A673 (cell line): Measurements from ENCODE around the gene BBX. TPM values are rescaled to one million over a fixed set of nuclear protein-coding genes. Genes with fewer than 3 reads are reported as not detected.
"Not testable (repeated sequence)": the region's sequence is repeated elsewhere in the genome, so short reads cannot be mapped to it uniquely, and the experiment has no call there.

Source experiments
- BruUV-seq: library from RNA; stranded (reverse); fragments of 400-500 nt; replicated peaks from 2 replicates; lab custom pipeline; 2021; lab: Mats Ljungman, UMichigan
- CTCF ChIA-PET: fragments of 300-600 bp; sonication (Branson Sonifier 250); formaldehyde crosslinking; loops from one replicate; lab custom pipeline; 2022; ENCODE audit warnings: antibody characterized with exemption; lab: Charles Lee
- POLR2A ChIA-PET: fragments of 300-600 bp; sonication (Branson Sonifier 250); formaldehyde crosslinking; loops from one replicate; lab custom pipeline; 2022; ENCODE audit warnings: antibody characterized with exemption; ENCODE audit not compliant: low non-redundant PET; lab: Charles Lee
- DNase-seq: peaks from one replicate; pipeline ENCODE4 v3.0.0-alpha.2; 2015; ENCODE audit warnings: low spot score
- H3K27ac ChIP-seq: fragments of 200-600 bp; sonication (generic); 2 replicates; pipeline ENCODE4 v1.5.1; 2016; ENCODE audit warnings: mixed run types, low read depth, mild to moderate bottlenecking, mixed read lengths, antibody characterized with exemption, low read length; ENCODE audit not compliant: poor library complexity, severe bottlenecking
- H3K27me3 ChIP-seq: fragments of 200-600 bp; sonication (generic); replicated peaks from 2 replicates; pipeline ENCODE4 v1.6.1; 2017; ENCODE audit warnings: mixed run types, low read depth, mild to moderate bottlenecking, mixed read lengths, antibody characterized with exemption, low read length; ENCODE audit not compliant: insufficient read depth, poor library complexity
- H3K36me3 ChIP-seq: fragments of 200-600 bp; sonication (generic); 2 replicates; pipeline ENCODE4 v1.6.1; 2016; ENCODE audit warnings: mixed run types, mild to moderate bottlenecking, mixed read lengths, antibody characterized with exemption, low read length; ENCODE audit not compliant: insufficient read depth, poor library complexity, severe bottlenecking
- H3K4me1 ChIP-seq: fragments of 200-600 bp; sonication (generic); 2 replicates; pipeline ENCODE4 v1.6.1; 2017; ENCODE audit warnings: mixed run types, mild to moderate bottlenecking, mixed read lengths, antibody characterized with exemption, low read length; ENCODE audit not compliant: insufficient read depth, poor library complexity, severe bottlenecking
- H3K4me3 ChIP-seq: fragments of 200-600 bp; sonication (generic); 2 replicates; pipeline ENCODE4 v1.5.1; 2016; ENCODE audit warnings: low read depth, mixed run types, mild to moderate bottlenecking, mixed read lengths, low read length; ENCODE audit not compliant: poor library complexity, severe bottlenecking
- H3K9me3 ChIP-seq: fragments of 200-600 bp; sonication (generic); 2 replicates; pipeline ENCODE4 v1.6.1; 2016; ENCODE audit warnings: mixed run types, low read depth, mild to moderate bottlenecking, mixed read lengths, antibody characterized with exemption, low read length; ENCODE audit not compliant: poor library complexity, severe bottlenecking
- EZH2 ChIP-seq: fragments of 200-600 bp; sonication (generic); IDR thresholded peaks from 2 replicates; pipeline ENCODE4 v1.6.1; 2017; ENCODE audit warnings: borderline replicate concordance, low read depth, mild to moderate bottlenecking, mixed read lengths, antibody characterized with exemption, low read length; ENCODE audit not compliant: poor library complexity, severe bottlenecking
- intact Hi-C: fragments of 100-400 bp; cut with micrococcal nuclease; formaldehyde crosslinking; loops from one replicate; pipeline ENCODE4 v1.10.0; 2022; ENCODE audit not compliant: unreplicated experiment
- total RNA-seq: library from RNA; stranded (reverse); gene quantifications from 2 replicates; pipeline ENCODE4 v1.2.3, GENCODE V29; 2021
- TF ChIP-seq, protein P1 (sequence below): fragments of 300-800, 200-600 bp; sonication (generic); conservative IDR thresholded peaks from 2 replicates; pipeline ENCODE4 v1.5.1; 2017; ENCODE audit warnings: low read depth, mild to moderate bottlenecking, antibody characterized with exemption, low read length, moderate library complexity, mixed read lengths

The BBX gene
- total RNA-seq, 1 experiment from 2014 or later, result 28.9 TPM

DNA sequence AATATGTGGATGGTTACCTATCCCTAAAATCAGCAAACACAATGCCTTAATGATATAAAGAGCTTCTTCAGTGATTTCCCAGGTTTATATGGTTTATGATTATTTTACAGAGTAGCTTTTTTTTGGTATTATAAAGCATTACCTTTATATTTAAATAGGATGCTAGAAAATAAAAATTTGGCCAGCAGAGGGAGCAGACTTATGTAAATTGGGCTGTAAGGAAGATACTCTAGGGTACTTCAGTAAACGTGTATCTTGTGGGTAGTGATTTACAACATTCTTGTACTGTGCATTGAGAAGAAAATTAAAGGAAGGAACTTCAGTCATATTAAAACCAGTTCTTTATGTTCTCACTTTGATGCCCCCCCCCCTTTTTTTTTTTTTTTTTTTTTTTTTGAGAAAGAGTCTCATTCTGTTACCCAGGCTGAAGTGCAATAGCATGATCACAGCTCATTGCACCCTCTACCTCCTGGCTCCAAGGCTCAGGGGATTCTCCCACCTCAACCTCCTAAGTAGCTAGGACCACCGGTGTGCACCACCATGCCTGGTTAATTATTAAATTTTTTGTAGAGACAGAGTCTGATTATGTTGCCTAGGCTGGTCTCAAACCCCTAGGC lies 167.9 kb downstream of the BBX start:
- no TSS peak for BruUV-seq
- CTCF ChIA-PET, result interaction anchor here (0.6 to 1.4 kb wide), 3 partner anchors 28 to 143 kb away, joined by 3 to 5 read pairs (median 3); no protein-coding TSS in a partner anchor
- DNase-seq, result peak; percentile 72
- Histone ChIP-seq H3K9me3 (no peaks in the 10 kb centered on the region), H3K27ac (no peak overlapping the region), H3K27me3 (no peaks in the 10 kb centered on the region), H3K4me3 (no peak overlapping the region), H3K4me1 (no peaks in the 10 kb centered on the region), H3K36me3 (no peaks in the 10 kb centered on the region)
- POLR2A ChIA-PET, result no interaction called here
- TF ChIP-seq EZH2, result no peak
- TF ChIP-seq, protein P1, sequence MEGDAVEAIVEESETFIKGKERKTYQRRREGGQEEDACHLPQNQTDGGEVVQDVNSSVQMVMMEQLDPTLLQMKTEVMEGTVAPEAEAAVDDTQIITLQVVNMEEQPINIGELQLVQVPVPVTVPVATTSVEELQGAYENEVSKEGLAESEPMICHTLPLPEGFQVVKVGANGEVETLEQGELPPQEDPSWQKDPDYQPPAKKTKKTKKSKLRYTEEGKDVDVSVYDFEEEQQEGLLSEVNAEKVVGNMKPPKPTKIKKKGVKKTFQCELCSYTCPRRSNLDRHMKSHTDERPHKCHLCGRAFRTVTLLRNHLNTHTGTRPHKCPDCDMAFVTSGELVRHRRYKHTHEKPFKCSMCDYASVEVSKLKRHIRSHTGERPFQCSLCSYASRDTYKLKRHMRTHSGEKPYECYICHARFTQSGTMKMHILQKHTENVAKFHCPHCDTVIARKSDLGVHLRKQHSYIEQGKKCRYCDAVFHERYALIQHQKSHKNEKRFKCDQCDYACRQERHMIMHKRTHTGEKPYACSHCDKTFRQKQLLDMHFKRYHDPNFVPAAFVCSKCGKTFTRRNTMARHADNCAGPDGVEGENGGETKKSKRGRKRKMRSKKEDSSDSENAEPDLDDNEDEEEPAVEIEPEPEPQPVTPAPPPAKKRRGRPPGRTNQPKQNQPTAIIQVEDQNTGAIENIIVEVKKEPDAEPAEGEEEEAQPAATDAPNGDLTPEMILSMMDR, result peak; percentile 67
- intact Hi-C loops, result loop anchor here (2.0 kb wide), 1 partner anchor 52 kb away; no protein-coding TSS in a partner anchor

DNA sequence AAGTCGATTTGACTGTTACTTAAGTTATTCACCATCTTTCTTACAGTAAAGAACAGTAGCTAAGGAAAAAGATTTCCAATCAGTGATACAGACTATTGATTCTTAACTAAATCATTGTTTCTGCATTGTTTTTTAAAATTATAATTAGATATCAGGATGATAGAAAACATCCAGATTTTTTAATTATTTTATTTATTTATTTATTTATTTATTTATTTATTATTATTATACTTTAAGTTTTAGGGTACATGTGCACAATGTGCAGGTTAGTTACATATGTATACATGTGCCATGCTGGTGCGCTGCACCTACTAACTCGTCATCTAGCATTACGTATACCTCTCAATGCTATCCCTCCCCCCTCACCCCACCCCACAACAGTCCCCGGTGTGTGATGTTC lies 169.2 kb downstream of the BBX start:
- CTCF ChIA-PET, DNase-seq, BruUV-seq, H3K4me1 ChIP-seq, H3K36me3 ChIP-seq, H3K4me3 ChIP-seq, POLR2A ChIA-PET, H3K9me3 ChIP-seq, H3K27me3 ChIP-seq, H3K27ac ChIP-seq: not testable (repeated sequence)
- intact Hi-C loops, result loop anchor here (2.0 kb wide), 1 partner anchor 51 kb away; no protein-coding TSS in a partner anchor

DNA sequence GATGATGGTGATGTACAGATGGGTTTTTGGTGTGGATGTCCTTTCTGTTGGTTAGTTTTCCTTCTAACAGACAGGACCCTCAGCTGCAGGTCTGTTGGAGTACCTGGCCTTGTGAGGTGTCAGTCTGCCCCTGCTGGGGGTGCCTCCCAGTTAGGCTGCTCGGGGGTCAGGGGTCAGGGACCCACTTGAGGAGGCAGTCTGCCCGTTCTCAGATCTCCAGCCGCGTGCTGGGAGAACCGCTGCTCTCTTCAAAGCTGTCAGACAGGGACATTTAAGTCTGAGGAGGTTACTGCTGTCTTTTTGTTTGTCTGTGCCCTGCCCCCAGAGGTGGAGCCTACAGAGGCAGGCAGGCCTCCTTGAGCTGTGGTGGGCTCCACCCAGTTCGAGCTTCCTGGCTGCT lies 174.6 kb downstream of the BBX start:
- BruUV-seq, DNase-seq, H3K9me3 ChIP-seq, H3K27me3 ChIP-seq, H3K36me3 ChIP-seq, H3K4me1 ChIP-seq, H3K4me3 ChIP-seq, POLR2A ChIA-PET, H3K27ac ChIP-seq, intact Hi-C loops, CTCF ChIA-PET: not testable (repeated sequence)

GRCh38 chr3:107697855-107698254 lies 175.1 kb downstream of the BBX start:
- H3K27ac ChIP-seq, intact Hi-C loops, DNase-seq, H3K4me1 ChIP-seq, H3K27me3 ChIP-seq, POLR2A ChIA-PET, BruUV-seq, H3K36me3 ChIP-seq, CTCF ChIA-PET, H3K9me3 ChIP-seq, H3K4me3 ChIP-seq: not testable (repeated sequence)
